Measurements from ENCODE around the gene ARL16.

Gene ARL16

DNA sequence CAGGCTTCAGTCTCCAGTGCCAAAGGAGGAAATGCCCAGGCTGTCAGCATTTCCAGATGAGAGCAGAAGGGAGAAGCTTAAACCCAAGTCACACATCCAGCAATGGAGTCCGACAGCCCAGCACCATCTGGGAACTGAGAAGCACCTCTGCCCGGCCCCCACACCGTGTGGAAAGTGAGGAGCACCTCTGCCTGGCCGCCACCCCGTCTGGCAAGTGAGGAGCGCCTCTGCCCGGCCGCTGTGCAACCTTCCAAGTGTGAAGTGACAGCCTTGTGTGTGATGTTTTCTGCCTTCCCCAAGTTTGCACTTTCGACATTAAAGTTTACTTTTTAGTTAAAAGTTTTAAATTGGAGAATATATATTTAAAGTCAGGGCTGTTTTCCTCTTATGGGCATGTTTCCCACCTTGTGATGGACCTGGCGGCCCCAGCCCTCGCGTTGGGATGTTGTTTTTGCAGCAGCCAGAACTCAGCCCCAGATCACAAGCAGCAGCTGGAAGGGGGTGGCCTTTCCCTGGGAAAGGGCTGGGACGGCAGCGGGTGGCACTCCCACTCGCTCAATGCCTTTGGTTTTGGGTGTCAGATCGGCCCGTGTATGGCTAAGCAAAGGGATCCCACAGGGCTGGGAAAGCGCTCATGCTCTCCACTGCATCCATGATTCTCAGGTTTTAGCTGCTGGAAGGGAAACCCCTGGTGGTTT, 9.9 kb downstream of the ARL16 start:
- in situ Hi-C loops (cut with HindIII; ENCODE audit: low pct_ligation_motif_present, low sequenced_read_pairs) = no loop called here
- Histone ChIP-seq H3K36me3 (replicated peaks) (peaks cover 50% of the 10 kb centered on the region), H3K27me3 (replicated peaks) (no peaks in the 10 kb centered on the region), H3K4me3 (ENCODE audit: low read depth, low read length) (no peak overlapping the region), H3K27ac (no peak overlapping the region)
- no peak for DNase-seq
- TF ChIP-seq, protein P1, sequence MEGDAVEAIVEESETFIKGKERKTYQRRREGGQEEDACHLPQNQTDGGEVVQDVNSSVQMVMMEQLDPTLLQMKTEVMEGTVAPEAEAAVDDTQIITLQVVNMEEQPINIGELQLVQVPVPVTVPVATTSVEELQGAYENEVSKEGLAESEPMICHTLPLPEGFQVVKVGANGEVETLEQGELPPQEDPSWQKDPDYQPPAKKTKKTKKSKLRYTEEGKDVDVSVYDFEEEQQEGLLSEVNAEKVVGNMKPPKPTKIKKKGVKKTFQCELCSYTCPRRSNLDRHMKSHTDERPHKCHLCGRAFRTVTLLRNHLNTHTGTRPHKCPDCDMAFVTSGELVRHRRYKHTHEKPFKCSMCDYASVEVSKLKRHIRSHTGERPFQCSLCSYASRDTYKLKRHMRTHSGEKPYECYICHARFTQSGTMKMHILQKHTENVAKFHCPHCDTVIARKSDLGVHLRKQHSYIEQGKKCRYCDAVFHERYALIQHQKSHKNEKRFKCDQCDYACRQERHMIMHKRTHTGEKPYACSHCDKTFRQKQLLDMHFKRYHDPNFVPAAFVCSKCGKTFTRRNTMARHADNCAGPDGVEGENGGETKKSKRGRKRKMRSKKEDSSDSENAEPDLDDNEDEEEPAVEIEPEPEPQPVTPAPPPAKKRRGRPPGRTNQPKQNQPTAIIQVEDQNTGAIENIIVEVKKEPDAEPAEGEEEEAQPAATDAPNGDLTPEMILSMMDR (IDR thresholded peaks at IDR 0.05; ENCODE audit: low read depth, low read length, missing control alignments) = no peak

DNA sequence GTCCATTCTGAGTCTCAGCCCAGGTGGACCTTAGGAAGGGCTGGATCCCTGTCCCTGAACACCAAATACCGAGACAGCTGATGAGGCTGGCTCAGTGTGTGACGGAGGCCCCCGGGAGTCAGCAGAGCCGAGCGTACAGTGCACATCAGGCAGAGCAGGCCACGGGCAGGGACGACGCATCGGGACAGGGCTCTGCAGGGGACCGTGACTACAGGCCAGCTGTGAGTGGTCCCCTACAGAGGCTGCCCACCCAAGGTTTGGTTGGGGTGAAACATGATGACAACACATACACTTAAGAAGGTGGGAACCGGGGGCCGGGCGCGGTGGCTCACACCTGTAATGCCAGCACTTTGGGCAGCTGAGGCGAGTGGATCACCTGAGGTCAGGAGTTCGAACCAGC, 10.6 kb downstream of the ARL16 start:
- Histone ChIP-seq H3K27ac (no peak overlapping the region), H3K36me3 (replicated peaks) (peaks cover 50% of the 10 kb centered on the region), H3K4me3 (ENCODE audit: low read depth, low read length) (no peak overlapping the region), H3K27me3 (replicated peaks) (no peaks in the 10 kb centered on the region)
- no peak for DNase-seq
- in situ Hi-C loops (cut with HindIII; ENCODE audit: low pct_ligation_motif_present, low sequenced_read_pairs) = no loop called here
- TF ChIP-seq, protein P1 (IDR thresholded peaks at IDR 0.05; ENCODE audit: low read depth, low read length, missing control alignments) = no peak

- in situ Hi-C loops (cut with HindIII; ENCODE audit: low pct_ligation_motif_present, low sequenced_read_pairs) = no loop called here
- Histone ChIP-seq H3K4me3 (ENCODE audit: low read depth, low read length) (no peak overlapping the region), H3K36me3 (replicated peaks) (peaks cover 50% of the 10 kb centered on the region), H3K27ac (no peak overlapping the region), H3K27me3 (replicated peaks) (no peaks in the 10 kb centered on the region)
- TF ChIP-seq, protein P1 (IDR thresholded peaks at IDR 0.05; ENCODE audit: low read depth, low read length, missing control alignments) = no peak
- DNase-seq = no peak
Measured at GRCh38 chr17:81672504-81672903, 11.1 kb downstream of the ARL16 start.

GRCh38 chr17:81667754-81668153, 15.8 kb downstream of the ARL16 start:
- Histone ChIP-seq H3K27me3 (replicated peaks) (no peaks in the 10 kb centered on the region), H3K36me3 (replicated peaks) (peaks cover 38% of the 10 kb centered on the region), H3K27ac (no peak overlapping the region), H3K4me3 (ENCODE audit: low read depth, low read length) (no peak overlapping the region)
- in situ Hi-C loops (cut with HindIII; ENCODE audit: low pct_ligation_motif_present, low sequenced_read_pairs) = no loop called here
- TF ChIP-seq, protein P1 (IDR thresholded peaks at IDR 0.05; ENCODE audit: low read depth, low read length, missing control alignments) = no peak
- no peak for DNase-seq

DNA sequence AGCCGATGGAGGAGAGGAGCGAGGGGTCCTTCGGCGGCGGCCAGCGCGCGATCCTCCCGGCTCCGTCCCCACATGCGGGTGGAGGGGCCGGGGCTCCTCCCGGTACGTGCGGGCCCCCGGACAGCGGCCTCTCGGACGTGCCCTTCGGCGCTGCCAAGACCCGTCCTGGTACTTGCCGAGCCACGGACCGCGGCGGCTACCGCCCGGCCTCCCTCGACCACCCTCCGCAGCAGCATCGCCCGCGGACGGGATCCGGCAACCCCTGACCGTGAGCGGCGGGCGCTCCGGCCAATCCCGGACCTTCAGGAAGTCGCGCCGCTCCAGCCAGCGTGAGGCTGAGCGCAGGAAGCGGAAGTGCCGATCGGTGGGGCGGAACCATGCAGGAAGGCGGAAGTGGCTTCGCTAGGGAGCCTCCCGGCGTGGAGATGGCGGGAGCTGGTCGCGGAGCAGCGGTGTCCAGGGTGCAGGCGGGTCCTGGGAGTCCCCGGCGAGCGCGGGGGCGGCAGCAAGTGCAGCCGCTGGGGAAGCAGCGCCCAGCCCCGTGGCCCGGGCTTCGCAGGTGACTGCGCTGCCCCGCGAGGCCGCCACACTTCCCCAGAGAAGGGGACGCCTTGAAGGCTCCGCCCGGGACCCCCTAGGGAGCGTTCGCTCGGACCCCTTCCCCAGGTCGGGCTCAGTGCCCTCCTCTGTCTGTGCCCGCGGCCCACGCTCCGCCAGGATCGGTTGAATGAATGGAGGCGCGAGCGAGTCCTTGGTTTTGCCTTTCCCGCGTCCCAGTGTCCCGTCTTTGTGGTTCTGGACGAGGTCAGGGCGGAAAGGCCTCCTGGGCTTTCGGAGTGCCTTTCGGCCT, 17.0 kb downstream of the ARL16 start, which contains the start of the genes CCDC137 and OXLD1:
CCDC137 (plus strand) TSS at position 396 of the 850 bp plus-strand sequence; CDS start at position 426, 30 bp downstream.
OXLD1 (minus strand) TSS at position 264 of the 850 bp plus-strand sequence; CDS start at position 236, 28 bp downstream.
- DNase-seq = peak; percentile 92
- in situ Hi-C loops (cut with HindIII; ENCODE audit: low pct_ligation_motif_present, low sequenced_read_pairs) = no loop called here
- Histone ChIP-seq H3K36me3 (replicated peaks) (peaks cover 26% of the 10 kb centered on the region), H3K27me3 (replicated peaks) (no peaks in the 10 kb centered on the region), H3K4me3 (ENCODE audit: low read depth, low read length) (peak within 1 kb of the TSS; percentile 89), H3K27ac (peak within 1 kb of the TSS; percentile 51)
- TF ChIP-seq, protein P1 (IDR thresholded peaks at IDR 0.05; ENCODE audit: low read depth, low read length, missing control alignments) = no peak

Data from brain microvascular endothelial cell (primary cell).